ENCODE results near the gene CYP4F8. TPM values are rescaled to one million over a fixed set of nuclear protein-coding genes. Genes with fewer than 3 reads are reported as not detected.

The CYP4F8 gene
- total RNA-seq, 1 experiment from 2014 or later: not detected

DNA sequence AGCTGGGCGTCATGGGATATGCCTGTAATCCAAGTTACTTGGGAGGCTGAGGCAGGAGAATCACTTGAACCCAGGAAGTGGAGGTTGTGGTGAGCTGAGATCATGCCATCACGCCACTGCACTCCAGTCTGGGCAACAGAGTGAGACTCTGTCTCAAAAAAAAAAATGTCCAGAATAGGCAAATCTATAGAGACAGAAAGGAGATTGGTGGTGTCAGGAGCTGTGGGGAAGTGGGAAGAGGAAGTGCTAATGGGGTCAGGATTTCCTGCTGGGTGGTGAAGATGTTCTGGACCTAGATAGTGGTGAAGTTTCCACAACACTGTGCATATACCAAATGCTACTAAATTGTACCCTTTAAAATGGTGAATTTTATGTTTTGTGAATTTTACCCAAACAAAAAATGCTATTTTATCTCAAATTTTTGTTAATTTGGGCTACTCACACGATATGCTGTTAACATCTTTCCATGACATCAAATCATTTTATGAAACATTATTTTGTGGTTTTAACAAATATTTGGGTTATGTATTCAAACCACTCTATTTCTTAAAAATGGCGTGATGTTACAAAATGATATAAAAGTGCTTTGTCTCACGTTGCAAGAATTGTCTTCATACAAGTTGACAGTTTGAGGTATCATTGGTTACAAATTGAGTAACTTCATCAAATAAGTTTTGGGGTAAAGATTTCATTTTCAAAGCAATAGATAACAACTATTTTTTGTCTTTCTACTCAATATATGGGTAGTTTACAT, 18.2 kb downstream of the CYP4F8 start:
- no TSS peak for BruUV-seq (replicated peaks)
- ChIA-PET POLR2A (no interaction called here), CTCF (interaction anchor here (0.6 kb wide), 2 partner anchors 24 to 551 kb away, joined by 3 to 6 read pairs; no protein-coding TSS in a partner anchor)
- in situ Hi-C loops (cut with HindIII; ENCODE audit: low pct_unique_long_range_greater_than_20kb, low sequenced_read_pairs): no loop called here
- Histone ChIP-seq H3K4me1 (ENCODE audit: control insufficient read depth, insufficient read depth, low read length) (no peaks in the 10 kb centered on the region), H3K27me3 (ENCODE audit: control insufficient read depth, insufficient read depth, low read length) (no peaks in the 10 kb centered on the region), H3K27ac (ENCODE audit: low read length) (no peak overlapping the region), H3K9me3 (ENCODE audit: control insufficient read depth, insufficient read depth, low read depth, low read length) (no peaks in the 10 kb centered on the region), H3K36me3 (ENCODE audit: control insufficient read depth, insufficient read depth, low read length) (no peaks in the 10 kb centered on the region), H3K4me3 (ENCODE audit: low read depth in 2 of 2, low read length in 2 of 2) (no peak overlapping the region)
- intact Hi-C loops (cut with micrococcal nuclease; ENCODE audit: unreplicated experiment): no loop called here
- DNase-seq (ENCODE audit: low read depth, low spot score) (no peak), ATAC-seq (no peak)
- TF ChIP-seq, protein P1, sequence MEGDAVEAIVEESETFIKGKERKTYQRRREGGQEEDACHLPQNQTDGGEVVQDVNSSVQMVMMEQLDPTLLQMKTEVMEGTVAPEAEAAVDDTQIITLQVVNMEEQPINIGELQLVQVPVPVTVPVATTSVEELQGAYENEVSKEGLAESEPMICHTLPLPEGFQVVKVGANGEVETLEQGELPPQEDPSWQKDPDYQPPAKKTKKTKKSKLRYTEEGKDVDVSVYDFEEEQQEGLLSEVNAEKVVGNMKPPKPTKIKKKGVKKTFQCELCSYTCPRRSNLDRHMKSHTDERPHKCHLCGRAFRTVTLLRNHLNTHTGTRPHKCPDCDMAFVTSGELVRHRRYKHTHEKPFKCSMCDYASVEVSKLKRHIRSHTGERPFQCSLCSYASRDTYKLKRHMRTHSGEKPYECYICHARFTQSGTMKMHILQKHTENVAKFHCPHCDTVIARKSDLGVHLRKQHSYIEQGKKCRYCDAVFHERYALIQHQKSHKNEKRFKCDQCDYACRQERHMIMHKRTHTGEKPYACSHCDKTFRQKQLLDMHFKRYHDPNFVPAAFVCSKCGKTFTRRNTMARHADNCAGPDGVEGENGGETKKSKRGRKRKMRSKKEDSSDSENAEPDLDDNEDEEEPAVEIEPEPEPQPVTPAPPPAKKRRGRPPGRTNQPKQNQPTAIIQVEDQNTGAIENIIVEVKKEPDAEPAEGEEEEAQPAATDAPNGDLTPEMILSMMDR (IDR thresholded peaks at IDR 0.05): no peak
- TF ChIP-seq TCF7L2 (IDR thresholded peaks at IDR 0.05; ENCODE audit: low read depth, low read length): no peak
- TF ChIP-seq SIN3A (IDR thresholded peaks at IDR 0.05; ENCODE audit: borderline replicate concordance, insufficient read depth, low read depth, low read length): no peak
- no peak for TF ChIP-seq REST (IDR thresholded peaks at IDR 0.05; ENCODE audit: insufficient read depth in 1 of 2, low read depth in 2 of 2, low read length in 1 of 2)

DNA sequence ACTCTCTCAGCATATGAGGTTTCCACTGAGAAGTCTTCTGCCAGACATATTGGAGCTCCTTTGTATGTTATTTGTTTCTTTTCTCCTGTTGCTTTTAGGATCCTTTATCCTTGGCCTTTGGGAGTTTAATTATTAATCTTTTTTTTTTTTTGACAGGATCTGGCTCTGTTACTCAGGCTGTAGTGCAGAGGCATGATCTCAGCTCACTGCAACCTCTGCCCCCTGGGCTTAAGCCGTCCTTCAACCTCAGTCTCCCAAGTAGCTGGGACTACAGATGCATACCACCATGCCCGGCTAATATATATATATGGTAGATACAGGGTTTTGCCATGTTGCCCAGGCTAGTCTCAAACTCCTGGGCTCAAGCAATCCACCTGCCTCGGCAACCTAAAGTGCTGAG, 19.1 kb downstream of the CYP4F8 start:
- ATAC-seq: no peak
- in situ Hi-C loops (cut with HindIII; ENCODE audit: low pct_unique_long_range_greater_than_20kb, low sequenced_read_pairs): no loop called here
- CTCF ChIA-PET: interaction anchor here (0.6 kb wide), 4 partner anchors 25 to 550 kb away, joined by 3 to 6 read pairs (median 4); no protein-coding TSS in a partner anchor
- BruUV-seq (replicated peaks): no TSS peak
- DNase-seq (ENCODE audit: low read depth, low spot score): no peak
- no peaks in the 10 kb centered on the region for H3K27me3 ChIP-seq (ENCODE audit: control insufficient read depth, insufficient read depth, low read length)
- intact Hi-C loops (cut with micrococcal nuclease; ENCODE audit: unreplicated experiment): no loop called here
- H3K36me3 ChIP-seq (ENCODE audit: control insufficient read depth, insufficient read depth, low read length): no peaks in the 10 kb centered on the region
- H3K27ac ChIP-seq (ENCODE audit: low read length): no peak overlapping the region
- no peaks in the 10 kb centered on the region for H3K4me1 ChIP-seq (ENCODE audit: control insufficient read depth, insufficient read depth, low read length)
- no peaks in the 10 kb centered on the region for H3K9me3 ChIP-seq (ENCODE audit: control insufficient read depth, insufficient read depth, low read depth, low read length)
- POLR2A ChIA-PET: no interaction called here
- TF ChIP-seq SIN3A (IDR thresholded peaks at IDR 0.05; ENCODE audit: borderline replicate concordance, insufficient read depth, low read depth, low read length): no peak
- TF ChIP-seq, protein P1 (IDR thresholded peaks at IDR 0.05): no peak
- no peak overlapping the region for H3K4me3 ChIP-seq (ENCODE audit: low read depth in 2 of 2, low read length in 2 of 2)
